RPMI8226 (cell line): ENCODE data around the gene TGFA.

ENCODE experiments used
- DNase-seq: peaks from one replicate; pipeline ENCODE4 v3.0.0-alpha.2; 2015

The TGFA gene

DNA sequence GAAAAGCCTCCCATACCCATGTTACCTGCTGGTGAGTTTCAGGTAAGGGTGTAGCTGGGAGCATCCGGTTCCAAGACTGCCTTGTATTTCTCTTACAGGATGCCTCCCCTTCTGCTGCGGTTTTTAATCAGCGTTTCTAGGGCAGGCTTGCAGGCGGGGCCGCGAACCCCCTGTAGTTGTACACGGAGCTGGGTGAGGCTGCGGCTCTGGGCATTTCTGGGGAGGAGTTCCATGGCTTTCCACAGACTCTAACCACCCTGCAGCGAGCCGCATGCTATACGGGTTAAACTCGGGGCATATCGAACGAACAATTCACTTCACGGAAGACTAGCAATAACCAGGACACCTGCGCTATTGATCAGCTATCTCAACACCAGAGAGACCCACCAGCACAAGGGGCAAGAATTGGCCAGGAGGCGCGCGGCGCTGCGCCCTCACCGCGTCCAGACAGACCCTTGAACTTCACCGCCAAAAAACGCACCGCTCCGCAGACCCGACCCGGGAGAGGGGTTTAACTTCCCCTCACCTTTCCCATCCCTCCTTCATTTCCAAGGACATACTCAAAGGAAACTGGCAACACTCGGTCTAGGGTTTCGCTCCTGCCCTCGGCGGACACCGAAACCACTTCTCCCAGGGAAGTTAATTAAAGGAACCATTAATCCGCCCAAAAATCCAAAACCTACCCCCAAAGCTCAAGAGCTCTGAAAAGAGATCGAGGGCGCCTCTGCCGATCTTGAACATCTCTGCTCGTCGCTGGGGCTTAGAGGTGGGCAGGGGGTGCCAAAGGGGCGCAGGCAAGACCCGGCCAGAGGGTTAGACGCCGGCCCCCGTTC, 909 bp downstream of the TGFA start:
- peak; percentile 63 for DNase-seq

DNA sequence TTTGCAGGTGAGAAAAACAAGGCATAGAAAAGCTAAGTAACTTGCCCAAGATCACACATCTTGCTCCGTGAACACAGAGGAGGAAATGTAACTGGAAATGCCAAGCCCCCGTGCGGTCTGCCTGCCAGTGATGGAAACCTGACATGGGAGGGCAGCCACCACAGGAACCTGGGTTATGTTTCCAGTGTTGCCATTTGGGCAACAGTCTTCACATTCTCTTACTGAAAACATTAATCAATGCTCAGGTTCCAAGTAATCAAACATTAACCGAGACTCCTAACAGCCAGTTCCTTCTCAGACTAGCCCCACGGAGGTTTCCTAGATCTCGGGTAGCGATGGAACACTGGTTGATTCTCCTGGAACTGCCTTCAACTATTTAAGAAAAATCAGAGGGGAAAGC, 2.5 kb downstream of the TGFA start:
- DNase-seq = no peak

GRCh38 chr2:70549962-70550361, 3.7 kb downstream of the TGFA start:
- DNase-seq = no peak

DNA sequence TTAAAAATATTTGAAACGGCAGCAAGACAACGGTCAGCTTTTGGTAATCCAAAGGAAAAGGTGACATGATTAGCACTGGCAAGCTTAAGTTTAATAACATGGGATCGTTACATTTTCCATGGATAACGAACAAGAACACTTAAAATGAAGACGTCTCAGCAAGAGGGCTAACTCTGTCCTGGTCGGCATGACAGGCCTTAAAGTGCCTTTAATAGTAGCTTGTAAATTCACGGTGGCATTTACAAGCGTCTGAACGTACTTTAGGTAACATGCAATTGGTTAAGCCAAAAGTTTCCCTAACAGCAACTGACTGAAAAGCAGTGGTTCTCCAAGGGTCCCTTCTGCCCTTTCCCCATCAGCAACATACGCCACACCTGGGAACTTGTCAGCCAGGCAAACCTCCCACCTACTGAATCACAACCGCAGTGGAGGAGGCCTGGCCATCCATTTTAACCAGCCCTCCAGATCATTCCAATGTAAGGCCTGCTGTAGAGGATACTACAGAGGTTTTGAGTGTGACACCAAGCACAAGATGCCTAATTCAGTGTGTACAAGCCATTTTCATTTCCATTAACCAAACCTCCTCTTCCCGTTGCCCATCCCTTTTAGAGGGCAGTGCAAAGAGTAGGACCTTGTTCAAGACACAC, 4.4 kb downstream of the TGFA start:
- no peak for DNase-seq

- DNase-seq = no peak
These were observed 5.4 kb downstream of the TGFA start for GRCh38 chr2:70548233-70548632.

DNA sequence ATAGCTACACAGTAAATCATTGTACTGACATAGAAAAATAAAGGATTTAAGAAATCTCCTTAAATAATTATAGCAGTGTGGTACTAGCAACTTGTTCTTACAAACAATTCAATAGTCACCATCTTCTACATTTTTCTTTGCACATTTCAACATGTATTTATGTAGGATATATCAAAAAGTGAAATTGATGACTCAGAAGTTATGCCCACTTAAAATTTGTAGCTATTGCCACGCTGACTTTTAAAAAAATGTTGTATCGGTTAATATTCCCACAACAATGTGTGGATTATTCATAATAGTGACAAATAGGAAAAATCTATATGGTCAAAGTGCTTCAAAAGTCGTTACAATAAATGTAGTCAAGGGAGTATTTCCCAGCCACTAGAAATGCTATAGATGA, 6.7 kb downstream of the TGFA start:
- DNase-seq = no peak

DNA sequence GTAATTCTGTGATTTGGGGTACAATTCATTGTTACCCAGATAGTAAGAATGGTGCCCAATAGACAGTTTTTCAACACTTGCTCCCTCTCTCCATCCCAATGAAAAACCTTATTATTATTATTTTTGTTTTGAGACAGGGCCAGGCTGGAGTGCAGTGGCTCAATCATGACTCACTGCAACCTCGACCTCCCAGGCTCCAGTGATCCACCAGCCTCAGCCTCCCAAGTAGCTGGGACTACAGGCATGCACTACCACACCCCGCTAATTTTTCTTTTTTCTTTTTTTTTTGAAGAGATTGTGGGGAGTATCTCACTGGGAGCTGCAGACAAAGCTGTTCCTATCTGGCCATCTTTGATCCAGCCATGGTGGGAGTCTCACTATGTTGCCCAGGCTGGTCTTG, 7.2 kb downstream of the TGFA start:
- no peak for DNase-seq

- DNase-seq = peak; percentile 69
These were observed 12.1 kb downstream of the TGFA start for GRCh38 chr2:70541481-70542020.

DNA sequence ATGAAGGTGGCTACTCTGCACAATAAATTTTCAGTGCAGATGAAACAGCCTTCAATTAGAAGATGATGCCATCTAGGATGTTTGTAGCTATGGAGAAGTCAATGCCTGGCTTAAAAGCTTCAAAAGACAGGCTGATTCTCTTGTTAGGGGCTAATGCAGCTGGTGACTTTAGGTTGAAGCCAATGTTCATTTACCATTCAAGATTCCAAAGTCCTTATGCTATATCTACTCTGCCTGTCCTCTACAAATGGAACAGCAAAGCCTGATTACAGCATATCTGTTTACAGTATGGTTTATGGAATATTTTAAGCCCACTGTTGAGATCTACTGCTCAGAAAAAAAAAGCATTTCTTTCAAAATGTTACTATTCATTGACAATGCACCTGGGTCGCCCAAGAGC, 15.8 kb downstream of the TGFA start:
- DNase-seq = no peak

- DNase-seq = no peak
These were observed 17.0 kb downstream of the TGFA start for GRCh38 chr2:70536517-70537055.

DNA sequence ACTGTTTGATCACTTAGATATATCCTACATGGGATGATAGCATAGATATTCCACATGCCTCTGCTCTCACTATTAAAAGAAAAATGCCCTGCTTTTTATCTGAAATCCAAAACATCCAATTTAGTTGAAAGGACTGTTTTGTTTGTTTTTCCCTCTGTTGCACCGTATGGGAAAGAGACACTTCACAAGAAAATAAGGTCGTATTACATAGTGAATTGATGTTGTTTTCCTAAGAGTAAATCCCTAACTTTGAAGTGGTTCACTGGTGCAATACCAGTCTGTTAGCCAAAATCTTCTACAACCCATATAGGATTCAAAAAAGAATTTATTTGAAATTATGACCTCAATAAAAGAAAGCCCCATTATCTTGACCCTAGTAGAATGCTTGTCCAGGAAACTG, 18.1 kb downstream of the TGFA start:
- DNase-seq = no peak

GRCh38 chr2:70534183-70534836, 19.3 kb downstream of the TGFA start:
- no peak for DNase-seq

DNA sequence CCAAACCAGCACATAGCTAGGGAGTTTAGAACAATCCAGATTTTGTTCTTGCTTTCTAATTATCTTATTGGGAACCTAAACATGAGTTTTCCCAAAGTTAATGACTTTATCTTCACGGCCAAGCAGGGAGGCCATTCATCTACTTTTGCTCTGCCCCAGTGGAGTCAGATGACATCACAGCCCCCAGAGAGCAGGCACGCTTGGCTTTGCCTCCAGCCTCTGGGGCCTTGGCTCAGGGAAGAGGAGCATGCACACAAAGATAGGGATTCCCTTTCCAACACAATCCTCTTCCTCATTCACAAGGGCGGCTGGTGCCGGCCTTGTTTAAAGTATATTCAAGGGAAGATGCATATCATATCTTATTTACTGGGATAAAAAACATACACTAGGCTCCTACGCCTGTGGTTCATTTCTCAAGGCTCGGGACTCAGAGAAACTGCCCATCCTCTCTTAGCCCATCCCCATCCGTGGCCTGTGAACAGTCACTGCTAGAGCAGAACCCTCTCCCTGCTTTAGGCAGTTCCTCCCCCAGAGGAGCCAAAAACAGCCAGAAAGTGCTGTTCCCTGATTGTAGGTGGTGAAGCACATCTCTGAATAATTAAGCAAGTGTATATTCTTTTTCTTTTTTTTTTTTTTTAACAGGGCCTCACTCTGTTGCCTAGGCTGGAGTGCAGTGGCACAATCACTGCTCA, 21.2 kb downstream of the TGFA start:
- no peak for DNase-seq

DNA sequence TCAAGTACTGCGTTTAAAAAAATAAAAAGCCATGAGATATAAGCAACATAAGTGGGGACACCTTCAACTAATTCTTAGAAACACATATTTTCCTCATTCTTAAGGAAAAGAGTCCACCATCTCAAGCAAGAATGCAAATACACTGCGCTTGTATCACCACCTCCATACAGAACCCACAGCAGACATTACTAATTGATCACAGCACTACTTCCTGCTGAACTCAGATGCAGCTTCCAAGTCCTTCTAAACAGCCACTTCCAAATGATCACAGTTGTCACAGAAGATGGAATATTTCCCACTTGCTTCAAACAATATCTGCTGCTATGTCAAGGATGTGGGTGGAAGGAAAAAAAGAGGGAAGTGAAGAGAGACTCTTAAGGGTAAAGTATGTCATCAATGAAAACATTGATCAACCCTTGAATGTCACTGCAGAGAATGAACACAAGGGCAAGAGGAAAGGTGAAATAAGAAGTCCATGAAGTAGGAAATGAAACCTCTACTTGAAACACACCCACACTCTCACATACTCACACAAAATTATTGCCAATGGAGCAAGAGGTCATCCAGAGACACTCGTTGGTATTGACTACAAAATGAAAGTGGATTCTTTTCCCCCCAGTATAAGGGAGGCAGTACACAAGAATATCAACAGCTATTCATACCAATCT, 22.1 kb downstream of the TGFA start:
- DNase-seq = peak; percentile 35

- DNase-seq = no peak
These were observed 24.0 kb downstream of the TGFA start for GRCh38 chr2:70529610-70530009.

- no peak for DNase-seq
These were observed 24.7 kb downstream of the TGFA start for GRCh38 chr2:70528929-70529328.

- no peak for DNase-seq
These were observed 25.4 kb downstream of the TGFA start for GRCh38 chr2:70528276-70528675.

GRCh38 chr2:70527447-70528080, 26.1 kb downstream of the TGFA start:
- no peak for DNase-seq

DNA sequence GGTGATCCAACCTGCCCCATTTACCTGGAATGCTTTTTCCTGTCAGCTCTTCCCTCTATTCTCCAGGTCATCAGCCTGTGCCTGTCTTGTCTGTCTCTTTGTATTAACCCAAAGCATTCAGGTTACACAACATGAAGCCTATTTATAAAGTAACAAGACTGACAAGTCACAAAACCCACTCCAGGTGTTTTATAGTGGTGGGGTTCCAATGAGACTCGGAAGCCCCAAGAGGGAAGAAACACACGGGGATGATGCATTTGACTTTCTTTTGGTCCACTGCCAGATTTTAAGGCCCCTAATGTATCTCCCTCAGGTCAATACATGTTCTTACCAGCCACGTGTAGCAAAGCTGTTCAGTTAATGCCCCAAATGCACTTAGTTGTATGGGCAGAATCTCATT, 27.5 kb downstream of the TGFA start:
- DNase-seq = no peak

DNA sequence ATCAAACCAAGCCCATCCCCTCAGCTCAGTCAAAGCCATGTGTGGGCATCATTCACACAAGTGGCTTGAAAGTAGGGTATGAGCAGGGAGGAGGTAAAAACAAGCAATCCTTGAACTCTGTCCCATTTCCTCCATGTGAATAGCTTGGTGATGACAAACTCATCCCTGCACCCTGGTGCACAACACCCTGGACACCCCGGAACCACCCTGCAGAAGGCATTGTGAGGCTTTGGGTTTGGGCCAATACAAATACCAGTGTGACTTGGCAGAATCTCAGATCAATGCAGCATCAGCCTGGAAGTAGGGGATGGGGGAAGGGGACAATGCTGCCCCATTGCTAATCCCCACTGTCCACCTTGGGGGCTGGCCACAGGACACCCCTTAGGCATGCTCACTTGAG, 28.6 kb downstream of the TGFA start:
- DNase-seq = no peak

DNA sequence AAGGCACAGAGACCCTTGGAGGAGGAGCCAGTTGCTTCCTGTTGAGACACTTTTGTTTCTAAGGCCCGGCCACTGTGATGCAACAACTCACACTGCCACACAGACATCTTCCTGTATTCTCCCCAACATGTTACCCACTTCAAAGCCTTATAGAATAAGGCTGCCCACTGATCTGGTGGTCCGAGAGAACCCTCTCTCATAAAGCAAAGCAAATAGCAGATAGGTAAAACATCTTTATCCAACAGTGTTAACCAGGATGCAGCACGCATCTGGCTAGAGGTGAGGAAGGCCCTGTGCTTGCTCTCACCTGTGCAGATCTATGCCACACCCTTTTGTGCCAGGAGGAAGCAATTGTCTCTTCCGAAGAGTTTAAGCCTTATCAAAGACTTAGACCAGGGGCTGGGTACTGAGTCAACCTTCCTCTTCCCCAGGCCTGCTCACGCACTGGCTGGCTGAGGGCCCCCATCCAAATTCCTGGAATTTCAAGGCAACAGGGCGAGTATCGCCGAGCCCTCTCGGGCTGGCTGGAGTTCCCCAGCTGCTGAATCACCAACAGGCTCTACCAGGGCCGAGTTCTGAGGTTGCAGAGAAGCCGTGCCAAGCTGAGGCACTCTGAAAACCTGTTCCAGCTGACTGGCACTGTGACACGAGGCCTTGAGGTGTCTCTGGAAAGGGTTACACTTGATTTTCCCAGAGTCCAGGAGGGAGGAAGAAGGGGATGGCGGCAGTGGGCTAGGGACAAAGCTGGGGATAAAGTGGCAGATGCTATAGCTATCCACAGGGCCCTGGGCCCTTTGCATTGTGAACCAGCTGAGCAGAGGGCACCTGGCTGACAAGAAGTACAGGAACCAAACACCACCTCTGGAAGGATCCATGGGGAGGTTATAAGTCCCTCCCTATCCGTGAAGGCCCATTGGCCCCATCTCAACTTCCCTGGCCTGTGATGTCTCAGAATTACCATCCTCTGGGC, 29.3 kb downstream of the TGFA start:
- DNase-seq = no peak
